GM20000 (cell line): ENCODE data around the gene ST3GAL5.

ENCODE experiments used
- DNase-seq: peaks from one replicate; pipeline ENCODE4 v3.0.0; 2012; ENCODE audit warnings: low spot score
- TF ChIP-seq, protein P1 (sequence below): IDR thresholded peaks from 2 replicates; pipeline ENCODE4 v1.5.1; 2012; ENCODE audit warnings: mild to moderate bottlenecking, control low read depth; ENCODE audit errors: extremely low read depth, missing control alignments

Gene ST3GAL5

DNA sequence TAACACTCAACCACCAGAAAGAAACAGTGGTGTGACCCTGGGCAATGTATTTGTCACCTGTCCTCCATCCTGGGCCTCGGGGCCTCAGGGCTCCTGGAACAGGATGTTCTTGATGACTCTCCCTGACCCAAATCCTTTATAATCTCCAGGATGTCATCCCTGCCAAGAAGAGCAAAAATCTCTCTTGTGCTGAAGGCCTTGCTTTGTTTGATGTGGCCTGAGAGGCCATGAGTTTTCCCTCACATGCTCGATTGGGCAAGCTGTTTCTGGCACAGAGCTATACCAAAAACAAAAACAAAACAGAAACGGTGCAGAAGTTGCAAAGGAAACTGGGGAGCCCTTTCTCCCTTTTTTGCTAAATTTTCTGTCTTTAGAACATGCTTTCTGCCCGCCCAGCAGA is 35.7 kb upstream of the ST3GAL5 start:
- no peak for DNase-seq
- TF ChIP-seq, protein P1, sequence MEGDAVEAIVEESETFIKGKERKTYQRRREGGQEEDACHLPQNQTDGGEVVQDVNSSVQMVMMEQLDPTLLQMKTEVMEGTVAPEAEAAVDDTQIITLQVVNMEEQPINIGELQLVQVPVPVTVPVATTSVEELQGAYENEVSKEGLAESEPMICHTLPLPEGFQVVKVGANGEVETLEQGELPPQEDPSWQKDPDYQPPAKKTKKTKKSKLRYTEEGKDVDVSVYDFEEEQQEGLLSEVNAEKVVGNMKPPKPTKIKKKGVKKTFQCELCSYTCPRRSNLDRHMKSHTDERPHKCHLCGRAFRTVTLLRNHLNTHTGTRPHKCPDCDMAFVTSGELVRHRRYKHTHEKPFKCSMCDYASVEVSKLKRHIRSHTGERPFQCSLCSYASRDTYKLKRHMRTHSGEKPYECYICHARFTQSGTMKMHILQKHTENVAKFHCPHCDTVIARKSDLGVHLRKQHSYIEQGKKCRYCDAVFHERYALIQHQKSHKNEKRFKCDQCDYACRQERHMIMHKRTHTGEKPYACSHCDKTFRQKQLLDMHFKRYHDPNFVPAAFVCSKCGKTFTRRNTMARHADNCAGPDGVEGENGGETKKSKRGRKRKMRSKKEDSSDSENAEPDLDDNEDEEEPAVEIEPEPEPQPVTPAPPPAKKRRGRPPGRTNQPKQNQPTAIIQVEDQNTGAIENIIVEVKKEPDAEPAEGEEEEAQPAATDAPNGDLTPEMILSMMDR = no peak

DNA sequence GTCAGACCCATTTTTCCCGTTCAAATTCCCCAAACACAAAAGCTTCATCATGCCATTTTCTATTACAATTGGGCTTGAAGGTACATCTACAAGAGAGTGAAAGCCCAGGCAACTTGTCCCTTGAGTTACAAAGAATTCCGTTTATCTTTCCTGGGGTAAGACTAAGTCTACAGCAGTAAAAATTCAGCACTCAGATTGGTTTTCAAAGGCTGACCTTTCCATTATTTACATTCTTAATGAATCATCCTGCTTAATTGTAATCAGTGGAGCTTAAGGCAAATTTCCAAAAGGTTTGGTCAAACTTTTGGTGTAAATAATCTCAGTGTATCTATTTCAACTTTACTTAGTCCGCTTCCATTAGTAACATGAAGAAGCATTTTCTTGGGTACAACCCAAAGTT is 33.4 kb upstream of the ST3GAL5 start:
- TF ChIP-seq, protein P1 = no peak
- DNase-seq = no peak

DNA sequence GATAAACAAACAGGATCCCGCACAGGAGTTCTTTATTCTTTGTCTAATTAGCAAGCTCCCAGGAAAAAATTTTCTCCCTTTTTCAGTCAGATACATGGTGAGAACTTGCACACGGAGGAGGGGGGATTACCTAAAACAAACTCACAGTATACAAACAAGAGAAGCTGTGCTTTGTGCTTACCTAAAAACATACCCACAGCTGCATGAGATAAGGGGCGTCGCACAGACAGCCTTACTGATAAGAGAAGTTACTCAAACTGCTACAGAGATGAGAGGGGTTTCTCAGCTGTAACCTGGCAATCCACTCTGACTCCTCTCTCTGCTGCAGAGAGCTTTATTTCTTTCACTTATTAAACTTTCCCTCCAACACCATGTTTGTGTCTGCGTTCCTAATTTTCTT is 32.9 kb upstream of the ST3GAL5 start:
- DNase-seq = no peak
- TF ChIP-seq, protein P1 = no peak

DNA sequence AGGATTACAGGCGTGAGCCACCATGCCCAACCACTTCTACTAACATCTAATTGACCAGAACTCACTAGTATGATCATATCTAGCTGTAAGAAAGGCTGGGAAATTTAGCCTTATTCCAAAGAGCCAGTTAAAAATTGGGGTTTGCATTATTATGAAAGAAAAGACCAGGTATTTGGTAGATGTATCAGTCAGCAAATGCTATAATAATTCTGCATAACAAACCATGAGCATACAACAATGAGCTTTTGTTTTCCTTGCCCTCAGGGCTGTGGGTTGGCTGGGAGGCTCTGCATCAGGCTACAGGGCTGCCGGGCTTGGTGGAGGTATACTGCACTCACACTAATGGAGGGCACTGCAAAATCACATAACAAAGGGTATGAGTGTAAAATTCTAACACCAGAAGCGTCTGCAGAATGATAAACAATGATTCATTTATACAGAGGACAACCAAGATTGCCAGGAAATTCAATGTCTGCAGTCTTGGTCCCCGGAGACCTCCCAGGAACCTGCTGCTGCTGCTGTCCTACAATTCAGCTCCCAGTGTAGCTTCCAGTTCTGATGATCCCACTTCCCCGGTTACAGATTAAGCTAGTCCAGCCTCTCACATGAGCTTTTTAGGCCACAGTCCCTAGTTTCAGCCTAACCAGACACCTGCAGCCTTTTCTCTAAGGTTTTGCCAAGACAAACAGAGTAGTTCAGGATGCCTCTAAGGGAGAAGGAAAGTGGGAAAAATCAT is 32.2 kb upstream of the ST3GAL5 start:
- DNase-seq = no peak
- TF ChIP-seq, protein P1 = no peak

DNA sequence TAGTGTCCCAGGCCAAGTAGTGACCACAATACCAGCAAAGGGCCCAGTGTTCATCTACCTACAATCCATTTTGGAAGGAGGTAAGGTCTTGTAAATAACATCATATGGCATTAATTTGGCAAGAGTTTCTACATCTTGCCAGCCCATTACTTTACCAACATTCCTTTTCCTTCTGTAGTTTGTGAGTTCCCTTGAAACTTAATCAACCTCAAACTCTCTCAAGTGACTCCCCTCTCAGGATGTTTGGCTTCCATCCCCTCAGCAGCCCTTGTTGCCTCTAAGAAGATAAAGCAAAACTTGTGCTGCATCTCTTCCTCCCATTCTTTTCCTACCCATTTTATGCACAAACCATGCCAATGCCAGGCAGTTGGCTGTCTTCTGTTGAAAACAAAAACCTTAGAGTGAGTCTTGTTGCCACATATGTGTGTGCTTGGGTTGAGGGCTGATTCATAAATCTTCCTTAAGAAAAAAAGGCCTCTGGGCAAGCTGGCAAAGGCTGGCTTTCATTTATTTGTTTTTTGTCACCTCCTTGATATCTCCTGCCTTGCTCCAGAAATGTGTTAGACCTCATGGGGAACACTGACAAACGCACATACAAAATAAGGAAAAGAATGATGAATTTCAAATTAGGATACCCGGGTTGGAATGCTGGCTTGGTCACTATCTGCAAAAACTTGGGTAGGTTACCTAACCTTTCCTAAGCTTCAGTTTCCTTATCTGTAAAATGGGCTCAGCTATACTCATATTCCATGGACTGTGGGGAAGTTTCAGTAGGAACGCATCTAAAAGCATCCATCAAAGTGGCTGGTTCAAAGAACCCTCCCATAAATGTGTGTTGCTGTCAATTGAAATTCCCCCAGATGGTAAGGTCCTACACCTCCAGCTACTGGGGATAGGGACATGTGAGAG is 29.4 kb upstream of the ST3GAL5 start:
- TF ChIP-seq, protein P1 = no peak
- no peak for DNase-seq

DNA sequence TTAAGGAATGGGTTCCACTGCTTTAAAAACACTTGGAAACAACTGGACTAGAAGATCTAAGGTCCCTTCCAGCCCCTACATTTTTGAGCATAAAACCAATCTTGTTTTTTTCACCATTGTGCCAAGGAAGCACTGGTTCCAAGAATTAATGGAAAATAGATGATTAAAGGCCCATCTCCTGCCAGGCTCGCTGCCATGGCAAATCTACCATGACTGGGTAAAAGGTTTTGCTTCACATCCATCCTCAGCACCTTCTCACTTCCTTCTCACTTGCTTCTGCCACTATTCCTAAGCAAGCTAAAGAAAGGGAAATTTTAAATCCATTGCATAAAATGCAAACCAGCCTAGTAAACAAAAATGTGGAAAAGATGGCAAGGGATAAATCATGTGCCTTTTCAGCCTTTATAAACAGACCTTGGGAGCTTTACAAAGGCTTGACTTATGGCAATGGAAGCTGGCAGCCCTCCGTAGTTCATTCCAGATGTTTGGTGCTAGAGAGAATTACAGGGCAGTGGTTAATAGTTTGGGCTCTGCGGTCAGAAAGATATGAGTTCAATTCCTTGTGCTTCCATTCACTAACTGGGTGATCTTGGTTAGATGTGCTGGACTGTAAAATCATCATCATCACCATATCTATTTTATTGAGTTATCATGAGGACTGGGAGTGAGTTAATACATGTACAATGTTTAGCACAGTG is 27.0 kb upstream of the ST3GAL5 start:
- no peak for DNase-seq
- TF ChIP-seq, protein P1 = no peak
